Karpas-422 (cell line): ENCODE data around the gene FIBIN. TPM values are rescaled to one million over a fixed set of nuclear protein-coding genes. Genes with fewer than 3 reads are reported as not detected.
"Not testable (repeated sequence)": the region's sequence is repeated elsewhere in the genome, so short reads cannot be mapped to it uniquely, and the experiment has no call there.

Experiments
- DNase-seq: peaks from one replicate; pipeline ENCODE4 v3.0.0-alpha.2; 2015
- H2AFZ ChIP-seq: fragments of 200-600 bp; sonication (generic); 2 replicates; pipeline ENCODE4 v1.6.1; 2014; ENCODE audit warnings: antibody characterized with exemption, low read length, mixed read lengths
- H3K27ac ChIP-seq: fragments of 200-600 bp; sonication (generic); 2 replicates; pipeline ENCODE4 v1.5.1; 2014; ENCODE audit warnings: mild to moderate bottlenecking, low read length, moderate library complexity
- H3K27me3 ChIP-seq: fragments of 200-600 bp; sonication (generic); 2 replicates; pipeline ENCODE4 v1.6.1; 2014; ENCODE audit warnings: low read length, mixed read lengths
- H3K36me3 ChIP-seq: fragments of 200-600 bp; sonication (generic); 2 replicates; pipeline ENCODE4 v1.6.1; 2014; ENCODE audit warnings: low read length, mixed read lengths; ENCODE audit not compliant: insufficient read depth
- H3K4me1 ChIP-seq: fragments of 200-600 bp; sonication (generic); 2 replicates; pipeline ENCODE4 v1.6.1; 2014; ENCODE audit warnings: mild to moderate bottlenecking, low read length, mixed read lengths
- H3K4me2 ChIP-seq: fragments of 200-600 bp; sonication (generic); 2 replicates; pipeline ENCODE4 v1.6.1; 2014; ENCODE audit warnings: low read length, low read depth, mild to moderate bottlenecking; ENCODE audit not compliant: poor library complexity, severe bottlenecking
- H3K4me3 ChIP-seq: fragments of 200-600 bp; sonication (generic); 2 replicates; pipeline ENCODE4 v1.5.1; 2014; ENCODE audit warnings: mild to moderate bottlenecking, antibody characterized with exemption, low read length, mixed read lengths
- H3K79me2 ChIP-seq: fragments of 200-600 bp; sonication (generic); 2 replicates; pipeline ENCODE4 v1.6.1; 2014; ENCODE audit warnings: mild to moderate bottlenecking, low read length, mixed read lengths
- H3K9ac ChIP-seq: fragments of 200-600 bp; sonication (generic); 2 replicates; pipeline ENCODE4 v1.6.0; 2014; ENCODE audit warnings: low read length
- H3K9me2 ChIP-seq: fragments of 200-600 bp; sonication (generic), shearing (Covaris generic); replicated peaks from 2 replicates; pipeline ENCODE4 v1.6.0; 2014; ENCODE audit warnings: mild to moderate bottlenecking, low read length, moderate library complexity; ENCODE audit not compliant: insufficient read depth
- H3K9me3 ChIP-seq: fragments of 300-700, 200-600 bp; sonication (generic); 2 replicates; pipeline ENCODE4 v1.6.1; 2014; ENCODE audit warnings: low read length, mixed read lengths
- H4K20me1 ChIP-seq: fragments of 200-600 bp; sonication (generic); 2 replicates; pipeline ENCODE4 v1.6.1; 2014; ENCODE audit warnings: mild to moderate bottlenecking, antibody characterized with exemption, low read length, low read depth; ENCODE audit not compliant: insufficient read depth
- total RNA-seq: library from RNA; depleted of rRNA; stranded (reverse); fragments of >200 nt; shearing (Covaris generic); gene quantifications from 2 replicates; pipeline ENCODE4 v1.2.3, GENCODE V29; 2014; ENCODE audit warnings: low replicate concordance

The FIBIN gene
- total RNA-seq, 1 experiment from 2014 or later: not detected

GRCh38 chr11:26951809-26952515, 42.0 kb upstream of the FIBIN start:
- H3K4me3 ChIP-seq: no peak overlapping the region
- H3K9ac ChIP-seq: no peak overlapping the region
- H3K79me2 ChIP-seq: no peaks in the 10 kb centered on the region
- no peak overlapping the region for H3K27ac ChIP-seq
- DNase-seq: no peak
- H4K20me1 ChIP-seq: no peaks in the 10 kb centered on the region
- no peaks in the 10 kb centered on the region for H3K9me2 ChIP-seq
- no peaks in the 10 kb centered on the region; the same call in 1 of the 2 replicates for H3K27me3 ChIP-seq
- H2AFZ ChIP-seq: no peak overlapping the region
- no peaks in the 10 kb centered on the region for H3K36me3 ChIP-seq
- no peak overlapping the region for H3K4me2 ChIP-seq
- H3K9me3 ChIP-seq: no peaks in the 10 kb centered on the region
- H3K4me1 ChIP-seq: no peaks in the 10 kb centered on the region

GRCh38 chr11:26953770-26954392, 40.0 kb upstream of the FIBIN start:
- H2AFZ ChIP-seq: no peak overlapping the region
- no peaks in the 10 kb centered on the region for H3K79me2 ChIP-seq
- no peaks in the 10 kb centered on the region for H3K4me1 ChIP-seq

GRCh38 chr11:26958005-26958701, 35.8 kb upstream of the FIBIN start:
- Histone ChIP-seq H3K9ac (no peak overlapping the region), H3K27ac (no peak overlapping the region), H2AFZ (no peak overlapping the region), H3K9me2 (no peaks in the 10 kb centered on the region), H3K4me1 (no peaks in the 10 kb centered on the region), H3K36me3 (no peaks in the 10 kb centered on the region), H3K79me2 (no peaks in the 10 kb centered on the region), H4K20me1 (no peaks in the 10 kb centered on the region), H3K4me3 (no peak overlapping the region), H3K4me2 (no peak overlapping the region), H3K9me3 (no peaks in the 10 kb centered on the region; the same call in 1 of the 2 replicates), H3K27me3 (no peaks in the 10 kb centered on the region)
- DNase-seq: no peak

More at GRCh38 chr11:26953770-26954392, 40.0 kb upstream of the FIBIN start:
- Histone ChIP-seq H3K9me2 (no peaks in the 10 kb centered on the region), H3K4me3 (no peak overlapping the region), H4K20me1 (no peaks in the 10 kb centered on the region), H3K27ac (no peak overlapping the region), H3K27me3 (no peaks in the 10 kb centered on the region), H3K36me3 (no peaks in the 10 kb centered on the region), H3K9ac (no peak overlapping the region), H3K9me3 (no peaks in the 10 kb centered on the region), H3K4me2 (no peak overlapping the region)
- no peak for DNase-seq

- no peak overlapping the region for H2AFZ ChIP-seq
- no peaks in the 10 kb centered on the region; the same call in 1 of the 2 replicates for H3K9me3 ChIP-seq
- H3K4me2 ChIP-seq: no peak overlapping the region
Observed at GRCh38 chr11:26958702-26959049, 35.2 kb upstream of the FIBIN start.

GRCh38 chr11:26960281-26960680, 33.6 kb upstream of the FIBIN start:
- no peaks in the 10 kb centered on the region for H3K9me2 ChIP-seq
- no peaks in the 10 kb centered on the region for H3K36me3 ChIP-seq
- no peaks in the 10 kb centered on the region; the same call in 1 of the 2 replicates for H3K9me3 ChIP-seq
- H3K4me2 ChIP-seq: no peak overlapping the region
- H2AFZ ChIP-seq: no peak overlapping the region
- no peaks in the 10 kb centered on the region for H3K4me1 ChIP-seq
- H3K27me3 ChIP-seq: no peaks in the 10 kb centered on the region
- DNase-seq: no peak
- no peak overlapping the region for H3K9ac ChIP-seq
- H3K27ac ChIP-seq: no peak overlapping the region
- no peak overlapping the region for H3K4me3 ChIP-seq
- H3K79me2 ChIP-seq: no peaks in the 10 kb centered on the region
- no peaks in the 10 kb centered on the region for H4K20me1 ChIP-seq

More at GRCh38 chr11:26958702-26959049, 35.2 kb upstream of the FIBIN start:
- Histone ChIP-seq H3K27me3 (no peaks in the 10 kb centered on the region), H3K4me3 (no peak overlapping the region), H4K20me1 (no peaks in the 10 kb centered on the region), H3K79me2 (no peaks in the 10 kb centered on the region), H3K9me2 (no peaks in the 10 kb centered on the region), H3K36me3 (no peaks in the 10 kb centered on the region), H3K27ac (no peak overlapping the region), H3K4me1 (no peaks in the 10 kb centered on the region), H3K9ac (no peak overlapping the region)
- DNase-seq: no peak

- no peak overlapping the region for H3K27ac ChIP-seq
- no peak overlapping the region for H3K4me3 ChIP-seq
- no peaks in the 10 kb centered on the region for H4K20me1 ChIP-seq
- H3K9me2 ChIP-seq: no peaks in the 10 kb centered on the region
- no peak overlapping the region for H3K4me2 ChIP-seq
- no peak overlapping the region for H2AFZ ChIP-seq
- no peaks in the 10 kb centered on the region; the same call in 1 of the 2 replicates for H3K9me3 ChIP-seq
- no peaks in the 10 kb centered on the region for H3K27me3 ChIP-seq
- H3K4me1 ChIP-seq: no peaks in the 10 kb centered on the region
- DNase-seq: no peak
- H3K79me2 ChIP-seq: no peaks in the 10 kb centered on the region
- no peaks in the 10 kb centered on the region for H3K36me3 ChIP-seq
- no peak overlapping the region for H3K9ac ChIP-seq
Observed at GRCh38 chr11:26963764-26964163, 30.1 kb upstream of the FIBIN start.

DNA sequence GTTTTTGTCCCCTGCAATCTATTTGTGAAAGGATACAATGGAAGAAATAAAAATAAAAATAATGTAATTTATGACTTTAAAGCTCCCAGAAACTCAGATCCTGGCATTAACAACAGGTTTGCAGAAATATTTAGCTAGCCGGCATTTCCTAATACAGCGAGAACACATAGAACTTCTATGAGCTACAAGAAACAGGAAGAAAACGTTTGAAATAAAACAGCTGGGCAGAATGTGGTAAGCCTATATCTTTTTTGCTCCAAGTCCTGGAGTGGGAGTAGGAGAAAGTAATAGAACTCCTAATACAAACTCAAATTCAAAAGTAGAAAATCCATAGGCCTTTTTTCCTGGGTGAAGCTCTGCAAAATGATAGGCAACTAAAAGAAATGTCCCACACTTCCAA, 29.6 kb upstream of the FIBIN start:
- no peaks in the 10 kb centered on the region for H4K20me1 ChIP-seq
- H3K9ac ChIP-seq: no peak overlapping the region
- no peaks in the 10 kb centered on the region for H3K4me1 ChIP-seq
- H3K4me3 ChIP-seq: no peak overlapping the region
- H3K79me2 ChIP-seq: no peaks in the 10 kb centered on the region
- H3K27me3 ChIP-seq: no peaks in the 10 kb centered on the region
- no peaks in the 10 kb centered on the region for H3K9me2 ChIP-seq
- no peak overlapping the region for H2AFZ ChIP-seq
- no peak for DNase-seq
- no peaks in the 10 kb centered on the region; the same call in 1 of the 2 replicates for H3K9me3 ChIP-seq
- H3K27ac ChIP-seq: no peak overlapping the region
- no peak overlapping the region for H3K4me2 ChIP-seq
- no peaks in the 10 kb centered on the region for H3K36me3 ChIP-seq

GRCh38 chr11:26964847-26965485, 28.9 kb upstream of the FIBIN start:
- not testable (repeated sequence) for H3K9ac ChIP-seq, DNase-seq, H3K79me2 ChIP-seq, H2AFZ ChIP-seq, H4K20me1 ChIP-seq, H3K9me2 ChIP-seq, H3K36me3 ChIP-seq, H3K4me2 ChIP-seq, H3K4me3 ChIP-seq, H3K27ac ChIP-seq, H3K9me3 ChIP-seq, H3K4me1 ChIP-seq, H3K27me3 ChIP-seq
